Activated CD8-positive, alpha-beta memory T cell treated with anti-CD3 and anti-CD28 coated beads for 4 hours (primary cell): ENCODE results near the gene FGD3.

Source experiments
- DNase-seq, 2 donors: peaks; one replicate each; pipeline ENCODE4 v3.0.0-alpha.2; 2020; ENCODE audit warnings: low read depth in 2 of 2

The FGD3 gene

GRCh38 chr9:93052791-93053540 is 105.6 kb downstream of the FGD3 start:
- DNase-seq: no peak

GRCh38 chr9:93053781-93054331 is 106.5 kb downstream of the FGD3 start:
- no peak for DNase-seq

DNA sequence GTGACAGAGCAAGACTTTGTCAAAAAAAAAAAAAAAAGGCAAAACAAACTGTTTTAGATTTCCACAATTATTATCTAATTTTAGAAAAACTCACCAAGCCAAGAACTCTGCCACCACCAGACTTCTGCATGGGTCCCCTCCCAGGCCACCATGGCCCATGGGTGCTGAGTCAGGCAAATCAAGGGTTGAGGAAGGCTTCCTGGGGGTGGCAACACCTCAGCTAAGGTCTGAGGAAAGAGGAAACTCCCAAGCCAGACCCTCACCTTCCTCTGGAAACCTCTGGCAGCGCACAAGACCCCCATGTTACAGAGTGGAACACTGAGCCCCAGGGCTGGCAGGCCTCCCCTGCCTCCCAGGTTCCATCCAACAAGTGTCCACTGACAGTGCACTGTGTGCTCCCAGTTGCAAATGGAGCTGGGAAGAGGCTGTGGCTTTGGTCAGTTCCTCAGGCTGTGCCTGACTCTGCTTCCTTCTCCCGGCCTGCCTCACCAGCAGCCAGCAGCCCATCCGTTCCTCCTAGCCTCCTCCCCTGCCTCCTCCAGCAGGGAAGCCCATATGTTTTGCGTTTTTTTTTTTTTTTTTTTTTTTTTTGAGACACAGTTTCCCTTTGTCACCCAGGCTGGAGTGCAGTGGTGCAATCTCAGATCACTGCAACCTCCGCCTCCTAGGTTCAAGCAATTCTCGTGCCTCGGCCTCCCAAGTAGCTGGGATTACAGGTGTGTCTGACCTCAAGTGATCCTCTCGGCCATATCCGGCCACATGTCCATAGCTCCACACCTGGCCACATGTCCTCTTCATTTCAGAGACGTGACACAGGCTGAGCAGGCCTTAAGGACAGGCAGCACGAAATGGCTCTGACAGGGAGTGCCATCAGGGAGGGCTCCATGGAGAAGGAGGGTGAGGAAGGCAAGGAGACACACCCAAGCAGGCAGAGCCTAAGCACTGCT is 107.7 kb downstream of the FGD3 start:
- DNase-seq: no peak

DNA sequence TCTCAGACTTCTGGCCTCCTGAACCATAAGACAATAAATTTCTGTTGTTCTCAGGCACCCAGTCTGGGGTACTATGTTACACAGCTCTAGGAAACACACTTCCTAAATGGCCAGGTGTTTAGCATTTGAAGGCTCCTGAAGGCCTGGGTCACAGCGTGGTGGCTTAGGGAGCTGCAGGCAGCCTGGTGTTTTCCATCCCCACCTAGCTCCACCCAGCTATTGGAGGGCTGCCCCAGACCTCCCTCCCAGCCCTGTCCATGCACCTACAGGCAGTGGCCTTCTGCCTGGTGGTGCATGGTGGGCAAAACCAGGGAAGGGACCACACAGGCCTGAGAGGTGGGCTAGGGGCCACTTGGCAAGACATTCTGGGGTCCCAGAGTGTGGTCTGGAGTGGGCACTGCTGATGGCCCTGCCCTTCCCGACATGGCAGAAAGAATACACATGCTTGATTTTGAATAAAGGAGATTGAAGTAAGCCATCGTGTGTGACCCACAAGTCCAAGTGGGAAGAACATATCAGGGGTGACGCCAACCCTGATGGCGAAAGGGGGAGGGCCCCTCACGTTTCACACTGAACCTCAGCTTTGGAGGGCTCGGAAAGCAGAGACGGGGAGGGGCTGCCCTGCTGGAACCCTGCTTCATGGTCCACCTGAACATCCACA is 109.8 kb downstream of the FGD3 start:
- no peak for DNase-seq

- no peak for DNase-seq
Measured at GRCh38 chr9:93057703-93058354, 110.5 kb downstream of the FGD3 start.

DNA sequence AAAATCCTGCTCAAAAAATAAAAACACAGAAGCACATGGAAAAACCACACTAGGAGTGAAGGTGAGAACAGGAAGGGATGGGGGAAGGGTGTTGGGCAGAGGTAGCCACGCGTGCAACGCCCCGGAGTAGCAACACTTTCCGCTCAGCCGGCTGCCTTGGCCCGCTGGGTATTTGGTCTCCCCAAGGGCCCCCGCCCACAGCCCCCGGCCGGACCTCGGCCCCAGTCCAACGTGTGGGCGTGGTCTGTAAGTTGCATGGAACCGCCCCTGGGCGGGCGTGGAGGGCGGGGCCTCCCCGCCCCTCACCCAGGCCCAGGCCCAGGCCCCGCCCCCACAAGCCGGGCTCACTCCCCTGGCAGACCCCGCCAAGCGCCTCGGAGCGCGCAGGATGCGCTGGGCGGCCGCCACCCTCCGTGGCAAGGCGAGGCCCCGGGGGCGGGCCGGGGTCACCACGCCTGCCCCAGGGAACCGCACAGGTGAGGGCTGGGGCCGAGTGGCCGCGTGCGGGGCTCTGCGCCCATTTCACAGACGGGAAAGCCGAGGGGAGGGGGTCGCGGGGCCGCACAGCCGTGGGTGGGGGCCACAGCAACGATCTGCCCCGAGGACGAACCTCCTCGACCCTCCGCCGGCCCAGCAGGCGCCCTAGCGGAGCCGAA is 111.2 kb downstream of the FGD3 start, which contains the start of gene SUSD3:
TSS of gene SUSD3 (plus strand) at position 347 of the 656 bp plus-strand sequence. CDS start at position 389, 42 bp downstream.
- peak; percentile 20 to 30 for DNase-seq

DNA sequence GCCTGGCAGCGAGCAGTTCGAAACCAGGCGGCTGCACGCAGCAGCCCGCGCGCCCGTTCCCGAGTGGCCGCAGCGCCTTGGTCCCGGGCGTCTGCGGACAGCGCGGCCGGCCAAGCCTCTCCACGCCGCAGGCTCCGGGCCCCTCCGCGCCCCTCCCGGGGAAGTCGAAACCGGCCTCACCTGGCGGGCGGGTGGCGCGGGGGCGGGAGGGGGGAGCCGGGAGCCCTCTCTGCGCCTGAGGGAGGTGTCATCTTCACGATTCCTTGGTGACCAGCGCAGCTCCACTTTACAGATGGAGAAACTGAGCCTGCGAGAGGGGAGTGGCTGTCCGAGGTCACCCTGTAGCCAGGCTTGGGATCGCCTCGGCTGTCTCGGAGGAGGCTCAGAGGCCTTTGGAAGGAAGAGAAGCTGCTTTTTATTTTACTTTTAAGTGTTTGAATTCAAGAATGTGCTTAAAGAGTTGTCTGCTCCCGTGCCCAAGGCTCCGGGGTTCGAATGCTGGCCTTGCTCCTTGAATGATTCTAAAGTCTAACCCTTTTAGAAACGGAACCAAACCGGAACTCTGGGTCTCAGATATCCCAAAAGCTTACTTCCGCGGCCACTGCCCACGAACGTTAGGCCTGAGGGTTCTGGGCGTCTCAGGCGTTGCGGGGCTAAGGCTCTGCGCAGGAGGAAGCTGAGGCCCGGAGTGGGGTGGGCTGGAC is 111.8 kb downstream of the FGD3 start:
- DNase-seq: no peak

DNA sequence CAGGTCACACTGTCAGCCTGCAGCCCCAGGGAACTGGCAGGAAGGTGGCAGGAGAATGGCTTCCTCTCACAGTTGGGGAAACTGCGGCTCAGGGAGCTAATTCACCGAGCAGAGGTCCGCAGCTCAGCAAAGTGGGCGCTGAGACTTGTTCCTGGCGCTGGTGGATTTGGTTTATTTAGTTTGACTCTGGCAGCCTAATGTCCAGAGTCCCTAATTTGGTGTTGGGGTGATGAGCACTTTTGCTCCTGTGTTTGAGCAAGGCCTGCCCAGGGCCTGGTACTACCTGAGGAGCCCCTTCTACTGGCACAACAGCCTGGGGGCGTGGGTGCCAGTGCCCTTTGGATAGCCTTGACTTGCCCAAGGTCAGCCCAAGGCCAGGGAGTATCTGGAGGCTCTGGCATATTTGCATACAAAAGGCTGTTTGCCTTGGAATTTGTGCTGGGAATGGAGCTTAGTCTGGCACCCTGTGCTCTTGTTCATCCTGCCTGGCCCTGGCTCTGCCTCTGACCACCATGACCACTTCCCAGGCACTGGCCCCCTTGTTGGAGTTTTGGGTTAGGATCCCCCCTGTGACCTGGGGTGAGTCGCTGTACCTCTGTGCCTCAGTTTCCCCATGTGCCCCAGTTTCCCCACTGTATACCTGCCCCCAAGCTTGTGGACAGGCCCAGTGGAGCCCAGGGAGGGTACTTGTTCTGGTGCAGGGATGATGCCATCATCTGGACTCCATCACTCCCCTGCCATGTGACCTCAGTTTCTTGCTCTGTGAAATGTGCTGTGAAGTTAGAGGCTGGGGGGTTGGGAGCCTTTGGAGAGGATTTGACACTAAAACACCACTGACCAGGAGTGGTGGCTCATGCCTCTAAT is 112.6 kb downstream of the FGD3 start:
- DNase-seq: no peak

GRCh38 chr9:93060746-93061259 is 113.5 kb downstream of the FGD3 start:
- DNase-seq: no peak

GRCh38 chr9:93061260-93061751 is 114.0 kb downstream of the FGD3 start:
- DNase-seq: no peak

DNA sequence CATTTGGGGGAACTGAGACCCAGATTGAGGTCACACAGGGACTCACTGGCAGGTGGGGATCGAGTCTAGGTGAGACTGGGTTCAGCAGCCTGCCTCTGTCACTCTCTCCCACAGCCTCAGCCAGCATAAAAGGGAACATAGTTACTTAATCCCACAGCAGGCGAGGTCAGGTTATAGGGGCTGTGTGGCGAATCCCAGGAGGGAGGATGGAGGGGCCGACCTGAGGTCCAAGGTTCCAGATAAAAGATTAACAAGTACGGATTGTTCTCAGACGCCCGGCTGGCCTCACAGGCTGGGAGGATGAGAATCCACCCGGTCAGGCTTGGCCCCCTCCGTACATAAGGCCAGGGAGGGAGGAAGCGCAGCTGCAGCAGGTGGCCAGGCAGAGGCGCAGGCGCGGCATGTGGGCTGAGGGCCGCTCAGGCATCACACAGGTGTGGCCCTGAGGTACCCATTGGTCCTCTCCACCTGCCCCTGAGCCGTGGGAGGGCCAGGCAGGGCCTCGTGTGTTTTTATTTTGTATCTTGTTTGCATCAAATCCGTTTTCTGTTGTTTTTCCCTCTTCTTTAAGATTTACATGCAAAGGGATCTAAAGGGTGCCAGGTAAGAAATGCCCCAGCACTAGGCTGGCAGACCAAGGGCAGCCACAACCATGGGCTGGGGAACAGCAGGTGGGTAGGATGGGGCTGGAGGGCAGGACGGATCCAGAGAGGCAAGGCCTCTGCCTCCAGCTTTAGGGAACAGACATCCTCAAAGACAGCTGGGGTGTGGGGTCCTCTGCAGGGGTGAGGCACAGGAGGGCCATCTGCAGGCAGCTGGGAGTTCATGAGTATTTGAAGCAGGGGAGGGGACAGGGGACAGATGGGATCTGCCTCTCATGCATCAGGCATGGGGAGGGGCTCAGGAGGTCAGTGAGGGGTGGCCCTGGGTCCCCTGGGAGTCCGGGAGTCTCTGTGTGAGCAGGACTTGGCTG is 114.8 kb downstream of the FGD3 start:
- no peak for DNase-seq

GRCh38 chr9:93064392-93065134 is 117.2 kb downstream of the FGD3 start:
- DNase-seq: peak; percentile 71 to 77

- no peak for DNase-seq
Measured at GRCh38 chr9:93065135-93065720, 117.9 kb downstream of the FGD3 start.

GRCh38 chr9:93066978-93067603 is 119.8 kb downstream of the FGD3 start:
- no peak for DNase-seq

- DNase-seq: no peak
Measured at GRCh38 chr9:93068956-93069355, 121.6 kb downstream of the FGD3 start.

DNA sequence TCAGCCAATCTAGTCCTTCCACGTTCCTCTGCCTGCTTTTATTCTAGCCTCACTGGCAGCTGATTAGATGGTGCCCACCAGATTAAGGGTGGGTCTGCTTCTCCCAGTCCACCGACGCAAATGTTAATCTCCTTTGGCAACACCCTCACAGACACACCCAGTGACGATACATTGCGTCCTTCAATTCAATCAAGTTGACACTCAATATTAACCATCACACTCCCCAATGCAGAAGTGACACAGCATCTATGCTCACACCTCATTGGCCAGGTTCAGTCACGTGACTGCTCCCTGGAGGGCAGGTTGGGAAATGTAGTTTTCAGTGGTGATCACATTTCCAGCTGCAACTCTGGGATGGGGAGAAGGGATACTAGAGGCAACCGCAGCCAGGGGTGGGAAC is 124.1 kb downstream of the FGD3 start:
- no peak for DNase-seq
